HepG2 (cell line): ENCODE results near the gene ABCG2. TPM values are rescaled to one million over a fixed set of nuclear protein-coding genes. Genes with fewer than 3 reads are reported as not detected.

Experiments used
- CCAR2 ChIP-seq: fragments of 200-400 bp; formaldehyde crosslinking; optimal IDR thresholded peaks from 2 replicates; pipeline ENCODE3; 2018; ENCODE audit warnings: low read depth, mild to moderate bottlenecking, low read length, moderate library complexity
- FIP1L1 ChIP-seq: fragments of 200-400 bp; formaldehyde crosslinking; IDR thresholded peaks from 2 replicates; pipeline ENCODE4 v1.6.1; 2018; ENCODE audit warnings: low read depth, mild to moderate bottlenecking, low read length, moderate library complexity, borderline replicate concordance; ENCODE audit not compliant: insufficient read depth
- FOXP1 ChIP-seq, 2 experiments: fragments of 450-650 bp in 1 of 2; IDR thresholded peaks; 2 replicates each; pipeline ENCODE4 v1.6.1; 2017 to 2018; ENCODE audit warnings: antibody characterized with exemption in 1 of 2
- HIVEP1 ChIP-seq: sonication (generic); formaldehyde crosslinking; IDR thresholded peaks from 2 replicates; pipeline ENCODE4 v1.4.0; 2020; ENCODE audit warnings: mild to moderate bottlenecking, missing genetic modification reagents
- MIER2 ChIP-seq: IDR thresholded peaks from 2 replicates; pipeline ENCODE4 v1.6.1; 2016; ENCODE audit warnings: missing biosample characterization, missing genetic modification reagents
- POGZ ChIP-seq: sonication (generic); formaldehyde crosslinking; IDR thresholded peaks from 2 replicates; pipeline ENCODE4 v1.4.0; 2020; ENCODE audit warnings: mild to moderate bottlenecking, missing genetic modification reagents
- SOX13 ChIP-seq, 3 experiments: fragments of 450-650 bp in 1 of 3; sonication (generic) in 1 of 3; formaldehyde crosslinking in 1 of 3; IDR thresholded peaks in 2 of 3; conservative IDR thresholded peaks in 1 of 3; 2 replicates each; pipeline versions ENCODE4 v1.5.0 to v1.6.1; 2016 to 2020; ENCODE audit warnings: antibody characterized with exemption in 1 of 3, mild to moderate bottlenecking in 1 of 3, missing compliant biosample characterization in 1 of 3, missing genetic modification reagents in 1 of 3, moderate library complexity in 1 of 3
- ZNF225 ChIP-seq: sonication (generic); formaldehyde crosslinking; IDR thresholded peaks from 2 replicates; pipeline ENCODE4 v1.4.0; 2020; ENCODE audit warnings: mild to moderate bottlenecking, missing genetic modification reagents
- ZNF616 ChIP-seq: sonication (generic); formaldehyde crosslinking; IDR thresholded peaks from 2 replicates; pipeline ENCODE4 v1.5.0; 2020; ENCODE audit warnings: low read depth, mild to moderate bottlenecking, missing genetic modification reagents
- ZNF839 ChIP-seq: sonication (generic); formaldehyde crosslinking; IDR thresholded peaks from 2 replicates; pipeline ENCODE4 v1.4.0; 2020; ENCODE audit warnings: missing genetic modification reagents, mild to moderate bottlenecking, borderline replicate concordance
- ZNF879 ChIP-seq: sonication (generic); formaldehyde crosslinking; IDR thresholded peaks from 2 replicates; pipeline ENCODE4 v1.8.1; 2023; ENCODE audit warnings: missing genetic modification reagents
- ZSCAN12 ChIP-seq: sonication (generic); formaldehyde crosslinking; IDR thresholded peaks from 2 replicates; pipeline ENCODE4 v1.9.0; 2021; ENCODE audit warnings: mild to moderate bottlenecking, missing genetic modification reagents
- polyA plus RNA-seq, 8 experiments: library from polyadenylated mRNA; depleted of rRNA in 3 of 8; stranded (reverse) in 7 of 8; unstranded in 1 of 8; fragments of >200 nt; fragmentation: Illumina TruSeq in 4 of 8; extraction: Trizol in 4 of 8; gene quantifications; 2 replicates each; pipeline versions ENCODE4 v1.2.1 to v1.2.3, GENCODE V29; 2011 to 2016; ENCODE audit warnings: low read depth in 4 of 8, missing spikeins in 1 of 8, mixed read lengths in 1 of 8; ENCODE audit not compliant: insufficient read depth in 1 of 8
- total RNA-seq, 5 experiments: library from RNA; depleted of rRNA; stranded (reverse); fragments of >200 nt; fragmentation: Illumina TruSeq; extraction: Trizol; gene quantifications; 2 replicates each; pipeline ENCODE4 v1.2.3, GENCODE V29; 2016; ENCODE audit warnings: low read depth in 1 of 5
- TF ChIP-seq, protein P1 (sequence below): sonication (generic); formaldehyde crosslinking; IDR thresholded peaks from 2 replicates; pipeline ENCODE4 v1.8.0; 2022; ENCODE audit warnings: low read depth, missing genetic modification reagents
- TF ChIP-seq, protein P2 (sequence below): sonication (generic); formaldehyde crosslinking; IDR thresholded peaks from 2 replicates; pipeline ENCODE4 v1.4.0; 2020; ENCODE audit warnings: mild to moderate bottlenecking, missing genetic modification reagents
- TF ChIP-seq, protein P3 (sequence below): sonication (generic); formaldehyde crosslinking; IDR thresholded peaks from 2 replicates; pipeline ENCODE4 v1.8.1; 2023; ENCODE audit warnings: mild to moderate bottlenecking, missing genetic modification reagents
- TF ChIP-seq, protein P4 (sequence below): sonication (generic); formaldehyde crosslinking; IDR thresholded peaks from 2 replicates; pipeline ENCODE4 v1.9.0; 2021; ENCODE audit warnings: mild to moderate bottlenecking, missing genetic modification reagents

Gene ABCG2
- total and polyA plus RNA-seq, 2 of the 13 experiments (the other 11 are each of a cell fraction or from before 2014, with no cell fraction given): 10.0 to 15.7 TPM

DNA sequence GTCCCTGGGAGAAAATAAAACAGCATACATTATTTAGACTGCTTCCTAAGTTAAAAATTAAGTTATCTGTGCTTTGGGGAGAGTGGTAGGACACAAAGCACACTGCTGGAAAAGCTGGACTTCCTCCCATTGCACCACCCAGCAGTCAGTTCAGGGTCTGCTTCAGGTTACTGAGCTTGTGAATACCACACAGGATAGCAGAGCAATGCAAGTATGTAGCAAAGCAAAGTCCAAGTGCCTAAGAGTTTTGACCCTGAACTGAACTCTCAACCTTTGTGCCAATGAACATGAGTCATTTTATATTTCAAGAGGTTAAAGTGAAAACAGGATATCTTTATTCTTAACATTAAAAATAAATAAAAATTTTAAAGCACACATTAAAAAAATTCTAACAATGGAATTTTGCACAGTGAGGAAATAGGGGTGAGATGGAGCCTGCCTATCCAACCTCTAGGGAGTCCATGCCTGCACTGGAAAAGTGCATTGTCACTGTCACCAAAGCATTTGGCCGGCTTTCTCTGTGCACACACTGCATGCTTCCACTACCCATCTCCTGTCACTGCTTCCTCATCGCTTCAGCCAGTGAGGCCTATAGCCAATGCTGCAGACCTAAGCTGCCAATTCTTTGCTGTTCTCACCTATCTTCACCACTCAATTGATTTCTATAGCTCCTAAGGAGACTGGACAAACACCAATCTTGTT lies 50.9 kb downstream of the ABCG2 start (continued):
- TF ChIP-seq FIP1L1 (no peak), ZNF839 (CRISPR knock-in tag) (no peak), ZNF879 (CRISPR knock-in tag) (no peak), CCAR2 (no peak), ZNF225 (CRISPR knock-in tag) (no peak), POGZ (CRISPR knock-in tag) (peak; percentile 34; the same call in 1 of the 2 replicates), FOXP1 (IDR thresholded peaks at IDR 0.05) (no peak), FOXP1 (CRISPR knock-in tag; IDR thresholded peaks at IDR 0.05) (peak; percentile 73), ZSCAN12 (CRISPR knock-in tag) (no peak), ZNF616 (CRISPR knock-in tag) (no peak), SOX13 (IDR thresholded peaks at IDR 0.05) (peak; percentile 77; the same call in 1 of the 2 replicates), SOX13 (CRISPR knock-in tag; conservative IDR thresholded peaks at IDR 0.05 in 1 of 2, IDR thresholded peaks at IDR 0.05 in 1 of 2) (peak in 1 of 2 experiments; percentile 90; a peak in 2 of 4 replicates), MIER2 (no peak), HIVEP1 (CRISPR knock-in tag) (no peak)
- TF ChIP-seq, protein P1, sequence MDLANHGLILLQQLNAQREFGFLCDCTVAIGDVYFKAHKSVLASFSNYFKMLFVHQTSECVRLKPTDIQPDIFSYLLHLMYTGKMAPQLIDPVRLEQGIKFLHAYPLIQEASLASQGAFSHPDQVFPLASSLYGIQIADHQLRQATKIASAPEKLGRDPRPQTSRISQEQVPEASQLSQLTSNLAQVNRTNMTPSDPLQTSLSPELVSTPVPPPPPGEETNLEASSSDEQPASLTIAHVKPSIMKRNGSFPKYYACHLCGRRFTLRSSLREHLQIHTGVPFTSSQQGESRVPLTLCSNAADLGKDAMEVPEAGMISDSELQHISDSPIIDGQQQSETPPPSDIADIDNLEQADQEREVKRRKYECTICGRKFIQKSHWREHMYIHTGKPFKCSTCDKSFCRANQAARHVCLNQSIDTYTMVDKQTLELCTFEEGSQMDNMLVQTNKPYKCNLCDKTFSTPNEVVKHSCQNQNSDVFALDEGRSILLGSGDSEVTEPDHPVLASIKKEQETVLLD (CRISPR knock-in tag): no peak
- TF ChIP-seq, protein P2, sequence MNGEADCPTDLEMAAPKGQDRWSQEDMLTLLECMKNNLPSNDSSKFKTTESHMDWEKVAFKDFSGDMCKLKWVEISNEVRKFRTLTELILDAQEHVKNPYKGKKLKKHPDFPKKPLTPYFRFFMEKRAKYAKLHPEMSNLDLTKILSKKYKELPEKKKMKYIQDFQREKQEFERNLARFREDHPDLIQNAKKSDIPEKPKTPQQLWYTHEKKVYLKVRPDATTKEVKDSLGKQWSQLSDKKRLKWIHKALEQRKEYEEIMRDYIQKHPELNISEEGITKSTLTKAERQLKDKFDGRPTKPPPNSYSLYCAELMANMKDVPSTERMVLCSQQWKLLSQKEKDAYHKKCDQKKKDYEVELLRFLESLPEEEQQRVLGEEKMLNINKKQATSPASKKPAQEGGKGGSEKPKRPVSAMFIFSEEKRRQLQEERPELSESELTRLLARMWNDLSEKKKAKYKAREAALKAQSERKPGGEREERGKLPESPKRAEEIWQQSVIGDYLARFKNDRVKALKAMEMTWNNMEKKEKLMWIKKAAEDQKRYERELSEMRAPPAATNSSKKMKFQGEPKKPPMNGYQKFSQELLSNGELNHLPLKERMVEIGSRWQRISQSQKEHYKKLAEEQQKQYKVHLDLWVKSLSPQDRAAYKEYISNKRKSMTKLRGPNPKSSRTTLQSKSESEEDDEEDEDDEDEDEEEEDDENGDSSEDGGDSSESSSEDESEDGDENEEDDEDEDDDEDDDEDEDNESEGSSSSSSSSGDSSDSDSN (CRISPR knock-in tag): no peak
- TF ChIP-seq, protein P3, sequence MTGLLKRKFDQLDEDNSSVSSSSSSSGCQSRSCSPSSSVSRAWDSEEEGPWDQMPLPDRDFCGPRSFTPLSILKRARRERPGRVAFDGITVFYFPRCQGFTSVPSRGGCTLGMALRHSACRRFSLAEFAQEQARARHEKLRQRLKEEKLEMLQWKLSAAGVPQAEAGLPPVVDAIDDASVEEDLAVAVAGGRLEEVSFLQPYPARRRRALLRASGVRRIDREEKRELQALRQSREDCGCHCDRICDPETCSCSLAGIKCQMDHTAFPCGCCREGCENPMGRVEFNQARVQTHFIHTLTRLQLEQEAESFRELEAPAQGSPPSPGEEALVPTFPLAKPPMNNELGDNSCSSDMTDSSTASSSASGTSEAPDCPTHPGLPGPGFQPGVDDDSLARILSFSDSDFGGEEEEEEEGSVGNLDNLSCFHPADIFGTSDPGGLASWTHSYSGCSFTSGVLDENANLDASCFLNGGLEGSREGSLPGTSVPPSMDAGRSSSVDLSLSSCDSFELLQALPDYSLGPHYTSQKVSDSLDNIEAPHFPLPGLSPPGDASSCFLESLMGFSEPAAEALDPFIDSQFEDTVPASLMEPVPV: no peak
- TF ChIP-seq, protein P4, sequence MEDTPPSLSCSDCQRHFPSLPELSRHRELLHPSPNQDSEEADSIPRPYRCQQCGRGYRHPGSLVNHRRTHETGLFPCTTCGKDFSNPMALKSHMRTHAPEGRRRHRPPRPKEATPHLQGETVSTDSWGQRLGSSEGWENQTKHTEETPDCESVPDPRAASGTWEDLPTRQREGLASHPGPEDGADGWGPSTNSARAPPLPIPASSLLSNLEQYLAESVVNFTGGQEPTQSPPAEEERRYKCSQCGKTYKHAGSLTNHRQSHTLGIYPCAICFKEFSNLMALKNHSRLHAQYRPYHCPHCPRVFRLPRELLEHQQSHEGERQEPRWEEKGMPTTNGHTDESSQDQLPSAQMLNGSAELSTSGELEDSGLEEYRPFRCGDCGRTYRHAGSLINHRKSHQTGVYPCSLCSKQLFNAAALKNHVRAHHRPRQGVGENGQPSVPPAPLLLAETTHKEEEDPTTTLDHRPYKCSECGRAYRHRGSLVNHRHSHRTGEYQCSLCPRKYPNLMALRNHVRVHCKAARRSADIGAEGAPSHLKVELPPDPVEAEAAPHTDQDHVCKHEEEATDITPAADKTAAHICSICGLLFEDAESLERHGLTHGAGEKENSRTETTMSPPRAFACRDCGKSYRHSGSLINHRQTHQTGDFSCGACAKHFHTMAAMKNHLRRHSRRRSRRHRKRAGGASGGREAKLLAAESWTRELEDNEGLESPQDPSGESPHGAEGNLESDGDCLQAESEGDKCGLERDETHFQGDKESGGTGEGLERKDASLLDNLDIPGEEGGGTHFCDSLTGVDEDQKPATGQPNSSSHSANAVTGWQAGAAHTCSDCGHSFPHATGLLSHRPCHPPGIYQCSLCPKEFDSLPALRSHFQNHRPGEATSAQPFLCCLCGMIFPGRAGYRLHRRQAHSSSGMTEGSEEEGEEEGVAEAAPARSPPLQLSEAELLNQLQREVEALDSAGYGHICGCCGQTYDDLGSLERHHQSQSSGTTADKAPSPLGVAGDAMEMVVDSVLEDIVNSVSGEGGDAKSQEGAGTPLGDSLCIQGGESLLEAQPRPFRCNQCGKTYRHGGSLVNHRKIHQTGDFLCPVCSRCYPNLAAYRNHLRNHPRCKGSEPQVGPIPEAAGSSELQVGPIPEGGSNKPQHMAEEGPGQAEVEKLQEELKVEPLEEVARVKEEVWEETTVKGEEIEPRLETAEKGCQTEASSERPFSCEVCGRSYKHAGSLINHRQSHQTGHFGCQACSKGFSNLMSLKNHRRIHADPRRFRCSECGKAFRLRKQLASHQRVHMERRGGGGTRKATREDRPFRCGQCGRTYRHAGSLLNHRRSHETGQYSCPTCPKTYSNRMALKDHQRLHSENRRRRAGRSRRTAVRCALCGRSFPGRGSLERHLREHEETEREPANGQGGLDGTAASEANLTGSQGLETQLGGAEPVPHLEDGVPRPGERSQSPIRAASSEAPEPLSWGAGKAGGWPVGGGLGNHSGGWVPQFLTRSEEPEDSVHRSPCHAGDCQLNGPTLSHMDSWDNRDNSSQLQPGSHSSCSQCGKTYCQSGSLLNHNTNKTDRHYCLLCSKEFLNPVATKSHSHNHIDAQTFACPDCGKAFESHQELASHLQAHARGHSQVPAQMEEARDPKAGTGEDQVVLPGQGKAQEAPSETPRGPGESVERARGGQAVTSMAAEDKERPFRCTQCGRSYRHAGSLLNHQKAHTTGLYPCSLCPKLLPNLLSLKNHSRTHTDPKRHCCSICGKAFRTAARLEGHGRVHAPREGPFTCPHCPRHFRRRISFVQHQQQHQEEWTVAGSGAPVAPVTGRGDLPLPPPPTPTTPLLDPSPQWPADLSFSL: no peak
